ENCODE measurements around the gene IQSEC3.

- TF ChIP-seq CTCF (conservative IDR thresholded peaks at IDR 0.05; ENCODE audit: low read length) (no peak), EZH2phosphoT487 (IDR thresholded peaks at IDR 0.05; ENCODE audit: borderline replicate concordance, low read depth, low read length) (no peak)
These were observed 119.5 kb downstream of the IQSEC3 start for GRCh38 chr12:186006-186625.

Data from OCI-LY7 (cell line).